ENCODE results near the gene LRRC53. TPM values are rescaled to one million over a fixed set of nuclear protein-coding genes. Genes with fewer than 3 reads are reported as not detected.
A peak's percentile ranks its signal among the peaks of the same experiment; 100 is the strongest.

LRRC53 gene
- total and polyA plus RNA-seq, 12 donors = not detected

GRCh38 chr1:74545821-74546220 is 33.4 kb upstream of the LRRC53 start:
- Histone ChIP-seq H3K4me3 (no peak overlapping the region), H3K4me1 (no peaks in the 10 kb centered on the region), H3K36me3 (peaks cover 0 to 5% (median 0%) of the 10 kb centered on the region in 9 donors), H3K27ac (no peak overlapping the region), H3K9me3 (no peaks in the 10 kb centered on the region), H3K27me3 (no peaks in the 10 kb centered on the region)
- TF ChIP-seq CTCF (IDR thresholded peaks at IDR 0.05) = no peak
- 88 to 95% methylated on average over 2 of the region's 2 CpGs for WGBS, 2 donors
- DNase-seq = no peak
- intact Hi-C loops (cut with DNase I) = no loop called here
- ATAC-seq = no peak

GRCh38 chr1:74534241-74534640 is 21.8 kb upstream of the LRRC53 start:
- intact Hi-C loops (cut with DNase I) = no loop called here
- Histone ChIP-seq H3K4me1 (no peaks in the 10 kb centered on the region), H3K27ac (no peak overlapping the region), H3K27me3 (no peaks in the 10 kb centered on the region), H3K4me3 (no peak overlapping the region), H3K9me3 (no peaks in the 10 kb centered on the region), H3K36me3 (no peaks in the 10 kb centered on the region)
- DNase-seq (no peak), ATAC-seq (no peak)
- no peak for TF ChIP-seq CTCF (IDR thresholded peaks at IDR 0.05)
- WGBS, 2 donors = 79 to 85% methylated on average over 3 of the region's 3 CpGs

- TF ChIP-seq CTCF (IDR thresholded peaks at IDR 0.05) = no peak
- intact Hi-C loops (cut with DNase I) = no loop called here
- H3K4me3 ChIP-seq = no peak overlapping the region
- H3K36me3 ChIP-seq = no peaks in the 10 kb centered on the region
- no peaks in the 10 kb centered on the region for H3K4me1 ChIP-seq
- DNase-seq (no peak), ATAC-seq (no peak)
- whole genome bisulfite sequencing, 2 donors = 86 to 87% methylated on average over 1 of the region's 1 CpG
- H3K9me3 ChIP-seq = no peaks in the 10 kb centered on the region
- no peaks in the 10 kb centered on the region for H3K27me3 ChIP-seq
- no peak overlapping the region for H3K27ac ChIP-seq
Measured at GRCh38 chr1:74531796-74532195, 19.4 kb upstream of the LRRC53 start.

- Histone ChIP-seq H3K27me3 (no peaks in the 10 kb centered on the region), H3K4me1 (no peaks in the 10 kb centered on the region), H3K36me3 (no peaks in the 10 kb centered on the region), H3K27ac (no peak overlapping the region), H3K4me3 (no peak overlapping the region), H3K9me3 (no peaks in the 10 kb centered on the region)
- intact Hi-C loops (cut with DNase I) = no loop called here
- DNase-seq = no peak
- no peak for TF ChIP-seq CTCF (IDR thresholded peaks at IDR 0.05)
- ATAC-seq = no peak
Measured at GRCh38 chr1:74530892-74531291, 18.5 kb upstream of the LRRC53 start.

- H3K4me3 ChIP-seq = no peak overlapping the region
- no peak for DNase-seq
- H3K27me3 ChIP-seq = no peaks in the 10 kb centered on the region
- TF ChIP-seq CTCF (IDR thresholded peaks at IDR 0.05) = no peak
- no peaks in the 10 kb centered on the region for H3K4me1 ChIP-seq
- H3K27ac ChIP-seq = no peak overlapping the region
- peak in 2 of 8 donors; percentile 31 to 44 for ATAC-seq
- H3K9me3 ChIP-seq = no peaks in the 10 kb centered on the region
- H3K36me3 ChIP-seq = no peaks in the 10 kb centered on the region
- 87 to 91% methylated on average over 4 of the region's 4 CpGs for WGBS, 2 donors
- intact Hi-C loops (cut with DNase I) = no loop called here
Measured at GRCh38 chr1:74528123-74528522, 15.7 kb upstream of the LRRC53 start.

Measured in heart right ventricle (tissue), 16 donors.